Hematopoietic multipotent progenitor cell (in vitro differentiated cells): Measurements from ENCODE around the gene PRLHR. TPM values are rescaled to one million over a fixed set of nuclear protein-coding genes. Genes with fewer than 3 reads are reported as not detected.

Experiments used
- DNase-seq, 3 donors: peaks; one replicate each; pipeline ENCODE4 v3.0.0-alpha.2; 2011 to 2015; ENCODE audit warnings: low read depth in 2 of 3, low spot score in 2 of 3
- total RNA-seq: library from RNA; depleted of rRNA; stranded (reverse); fragments of >200 nt; gene quantifications from one replicate; pipeline ENCODE4 v1.2.3, GENCODE V29; 2012

The PRLHR gene
- total RNA-seq, 1 donor, result not detected

DNA sequence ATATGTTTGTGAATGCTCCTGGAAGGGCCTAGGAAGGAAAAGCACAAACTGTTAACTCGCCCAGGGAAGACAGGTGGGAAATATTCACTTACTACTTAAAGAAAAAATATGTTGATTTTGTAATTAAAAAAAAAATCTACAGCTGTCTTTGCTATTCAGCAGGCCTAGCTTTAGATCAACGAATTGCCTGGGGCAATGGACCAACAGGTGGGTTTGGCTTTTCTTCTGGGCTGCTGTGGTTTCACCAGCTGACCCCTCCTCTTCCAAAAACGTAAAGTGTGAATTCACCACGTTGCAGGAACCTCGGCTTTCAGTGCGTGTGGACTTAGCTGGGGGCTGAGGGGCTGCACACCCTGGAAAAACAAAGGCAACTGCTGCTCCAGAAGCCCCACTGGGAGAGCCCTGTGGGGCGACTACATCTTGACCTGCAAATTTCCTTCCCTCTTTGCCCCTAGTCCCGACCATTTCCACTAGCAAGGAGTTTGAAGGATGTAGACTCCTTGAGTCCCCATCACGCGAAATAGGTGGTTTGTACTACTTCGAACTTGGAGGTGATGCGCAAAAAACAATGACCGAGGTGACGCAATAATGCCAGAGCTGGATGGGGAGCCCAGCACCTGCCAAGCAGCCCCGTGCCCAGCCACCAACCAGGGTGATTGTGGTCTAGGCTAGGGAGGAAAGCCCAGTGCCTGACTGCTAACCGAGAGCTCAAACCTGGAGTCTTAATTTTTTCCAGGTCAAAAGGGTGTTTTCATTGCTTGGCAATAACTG is 7.4 kb downstream of the PRLHR start:
- DNase-seq, result no peak

DNA sequence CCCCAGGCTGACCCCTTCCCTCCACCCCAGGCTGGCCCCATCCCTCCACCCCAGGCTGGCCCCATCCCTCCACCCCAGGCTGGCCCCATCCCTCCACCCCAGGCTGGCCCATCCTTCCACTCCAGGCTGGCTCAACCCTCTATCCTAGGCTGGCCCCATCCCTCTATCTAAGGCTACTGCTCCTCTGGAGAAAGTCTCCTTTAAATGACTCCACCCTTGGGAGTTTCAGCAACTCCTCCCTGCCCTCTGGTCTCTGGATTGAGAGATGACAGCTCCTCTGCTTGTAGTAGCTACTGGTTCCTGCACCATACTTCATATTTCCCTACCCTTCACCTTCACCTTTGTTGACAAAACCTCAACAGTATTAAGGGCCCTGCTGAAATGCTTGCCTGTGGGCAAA is 8.5 kb downstream of the PRLHR start:
- DNase-seq, result no peak

GRCh38 chr10:118585794-118586193 is 9.7 kb downstream of the PRLHR start:
- no peak for DNase-seq

GRCh38 chr10:118585234-118585633 is 10.2 kb downstream of the PRLHR start:
- DNase-seq, result no peak

- no peak for DNase-seq
Observed at GRCh38 chr10:118584181-118584954, 11.1 kb downstream of the PRLHR start.

DNA sequence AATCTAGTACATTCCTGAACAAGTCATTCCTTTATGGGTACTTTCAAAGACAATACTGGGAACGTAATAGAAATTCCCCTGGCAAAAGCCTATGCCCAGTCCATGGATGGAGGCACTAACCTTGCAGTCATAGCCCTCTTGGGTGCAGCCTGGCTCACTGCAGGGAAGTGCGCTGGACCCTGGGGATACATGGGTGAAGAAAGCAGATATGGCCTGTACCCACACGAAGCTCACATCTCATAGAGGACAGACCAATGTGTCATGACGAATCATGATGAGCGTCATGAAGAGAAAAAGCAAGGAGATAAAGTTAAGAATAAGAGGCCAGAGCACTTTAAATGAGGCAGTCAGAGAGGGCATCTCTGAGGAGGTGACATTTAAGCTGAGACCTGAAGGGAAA is 11.8 kb downstream of the PRLHR start:
- no peak for DNase-seq

- DNase-seq, result no peak
Observed at GRCh38 chr10:118582511-118582910, 12.9 kb downstream of the PRLHR start.

DNA sequence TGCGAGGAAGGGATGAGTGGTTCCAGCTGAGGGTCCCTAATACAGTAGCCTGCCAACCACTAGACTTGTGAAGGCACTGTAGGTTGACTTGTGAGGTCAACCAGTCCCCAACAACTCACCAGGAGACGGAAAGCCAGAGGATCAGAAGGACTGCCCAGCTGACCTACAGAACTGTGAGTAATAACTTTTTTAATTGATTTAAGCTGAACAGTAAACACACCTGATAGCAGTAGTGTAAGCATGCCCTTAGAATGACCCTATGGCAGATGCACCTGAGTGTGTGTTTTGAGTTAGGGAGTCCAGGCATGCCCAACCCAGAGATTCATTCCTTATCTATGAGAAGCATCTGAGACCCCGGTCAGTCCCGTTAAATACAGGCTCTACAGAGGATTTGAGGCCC is 14.1 kb downstream of the PRLHR start:
- DNase-seq, result no peak

GRCh38 chr10:118580702-118581101 is 14.7 kb downstream of the PRLHR start:
- DNase-seq, result no peak

DNA sequence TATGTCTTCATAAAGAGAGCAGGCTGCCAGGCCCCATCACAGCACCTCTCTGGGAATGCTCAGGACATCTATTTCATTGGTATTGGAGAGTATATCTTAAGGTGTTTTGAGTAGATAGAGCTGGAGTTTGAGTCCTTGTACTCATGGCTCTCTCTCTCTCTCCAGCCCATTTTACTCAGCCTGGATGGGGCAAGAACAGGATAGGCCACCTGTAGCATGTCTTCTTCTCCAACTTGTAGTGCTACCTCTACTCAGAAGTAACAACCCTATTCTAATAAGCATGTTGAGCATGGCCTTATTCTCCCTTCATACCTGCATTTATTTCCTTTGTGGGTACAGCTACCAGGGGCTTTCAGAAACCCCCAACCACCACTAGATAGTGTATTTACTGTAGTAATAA is 21.9 kb downstream of the PRLHR start:
- DNase-seq, result no peak

GRCh38 chr10:118572256-118573041 is 23.0 kb downstream of the PRLHR start:
- no peak for DNase-seq

DNA sequence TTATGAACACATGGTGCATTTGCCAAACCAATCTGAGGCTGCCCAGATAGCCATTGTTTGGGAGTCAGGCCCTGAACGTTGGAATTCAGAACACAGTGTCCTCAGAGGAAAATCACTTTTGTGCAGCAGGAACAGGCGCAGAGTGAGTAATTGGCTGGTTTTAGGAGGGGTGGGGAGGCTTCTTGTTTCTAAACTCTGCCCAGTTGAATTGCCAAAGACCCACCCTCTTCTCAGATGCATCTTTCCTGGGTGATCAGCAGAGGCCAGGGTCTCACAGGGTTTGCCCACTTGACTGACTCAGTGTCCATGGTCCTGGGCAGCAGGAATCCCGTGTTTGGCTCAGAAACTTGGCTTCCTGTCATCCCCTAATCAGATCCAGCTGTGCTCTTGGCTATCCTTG is 24.3 kb downstream of the PRLHR start:
- no peak for DNase-seq

DNA sequence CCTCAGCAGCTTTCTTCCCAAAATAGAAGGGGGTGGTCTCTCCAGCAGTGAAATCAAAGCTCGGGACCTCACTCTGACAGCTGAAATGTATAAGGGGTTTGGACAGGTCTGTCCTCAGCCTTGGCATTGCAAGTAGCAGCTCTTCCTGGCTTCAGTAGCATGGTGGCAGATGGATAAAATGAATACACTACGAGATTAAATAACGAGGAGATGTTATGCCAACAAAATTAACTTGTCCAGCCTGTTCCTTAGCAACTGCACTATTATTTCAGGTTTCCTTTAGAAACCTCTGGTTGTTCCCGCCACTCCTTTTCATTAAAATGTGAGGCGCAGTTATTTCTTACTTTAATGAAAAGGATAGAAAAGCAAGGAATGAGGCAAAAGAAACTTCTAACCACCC is 24.9 kb downstream of the PRLHR start:
- no peak for DNase-seq

- DNase-seq, result no peak
Observed at GRCh38 chr10:118569882-118570252, 25.6 kb downstream of the PRLHR start.

DNA sequence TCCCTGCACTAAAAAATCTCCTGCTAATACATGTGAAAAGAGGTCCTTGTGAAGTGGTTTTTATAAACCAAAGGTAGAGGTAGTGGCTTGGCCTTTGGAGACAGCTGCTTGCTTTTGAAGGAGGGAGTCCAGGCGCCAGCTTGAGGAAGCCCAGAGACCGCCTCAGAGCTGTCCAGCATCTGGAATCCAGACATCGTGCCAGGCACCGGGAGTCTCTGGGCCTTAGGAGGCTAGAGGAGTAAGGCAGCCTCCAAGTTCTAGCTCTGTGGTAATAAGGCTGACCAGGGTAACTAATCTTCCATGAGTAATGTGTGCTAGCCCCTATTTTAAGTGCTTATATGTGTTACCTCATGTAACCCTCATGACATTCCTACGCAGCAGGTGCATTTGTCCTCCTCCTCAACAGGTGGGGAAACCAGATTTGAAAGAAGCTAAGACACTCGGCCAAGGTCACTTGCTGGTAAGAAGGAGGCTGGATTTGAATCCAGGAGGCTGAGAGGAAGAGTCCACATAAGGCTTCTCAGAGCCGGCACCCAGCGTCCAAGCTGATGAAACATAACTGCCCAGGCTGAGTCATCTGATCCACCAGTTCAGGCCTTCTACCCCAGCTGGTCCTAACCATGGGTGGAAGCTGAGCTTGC is 26.1 kb downstream of the PRLHR start:
- DNase-seq, result no peak

DNA sequence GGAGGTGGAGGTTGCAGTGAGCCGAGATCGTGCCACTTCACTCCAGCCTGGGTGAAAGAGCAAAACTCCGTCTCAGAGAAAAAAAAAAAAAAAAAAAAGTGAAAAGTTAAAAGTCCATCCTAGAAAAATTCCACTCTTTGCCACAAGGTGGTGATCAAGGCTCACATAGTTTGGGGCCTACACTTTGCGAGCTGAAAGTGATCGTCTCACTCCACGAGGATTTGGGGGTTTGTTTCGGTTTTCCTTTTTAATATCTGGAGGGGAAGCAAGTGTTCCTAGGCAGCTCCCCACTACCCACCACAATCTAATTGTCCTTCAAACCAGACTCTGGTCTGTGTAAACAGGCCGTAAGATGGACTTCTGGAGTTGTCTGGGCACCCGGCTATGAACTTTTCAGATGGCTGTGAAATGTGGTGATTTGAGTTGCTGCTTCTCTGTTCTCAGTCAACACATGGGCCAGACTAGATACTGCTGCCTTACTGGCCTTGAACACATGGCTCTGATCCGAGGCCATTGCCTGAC is 27.1 kb downstream of the PRLHR start:
- DNase-seq, result peak; percentile 52 to 88 (median 55)

GRCh38 chr10:118567701-118568248 is 27.7 kb downstream of the PRLHR start:
- no peak for DNase-seq

GRCh38 chr10:118566911-118567310 is 28.5 kb downstream of the PRLHR start:
- no peak for DNase-seq

- no peak for DNase-seq
Observed at GRCh38 chr10:118565301-118566075, 30.0 kb downstream of the PRLHR start.

DNA sequence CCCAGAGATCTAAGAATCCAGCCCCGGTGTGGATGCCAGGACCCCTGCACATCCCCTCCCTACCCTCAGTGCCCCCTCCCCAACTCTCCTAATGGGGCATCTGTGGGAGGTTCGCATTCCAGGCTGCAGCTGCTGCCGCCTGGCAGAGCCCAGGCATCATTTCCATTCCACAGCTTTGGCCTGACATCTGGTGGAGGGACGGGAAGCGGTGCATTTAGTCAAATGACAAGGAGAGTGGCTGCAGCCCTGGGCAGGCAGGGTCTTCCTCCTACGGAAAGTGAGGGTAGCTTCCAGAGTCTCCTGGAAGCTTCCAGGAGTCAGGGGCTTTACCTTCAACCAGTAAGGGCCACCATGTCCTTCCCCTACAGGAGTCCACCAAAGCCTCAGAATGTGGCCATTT is 30.8 kb downstream of the PRLHR start:
- no peak for DNase-seq
